Stimulated activated CD8-positive, alpha-beta memory T cell treated with anti-CD3 and anti-CD28 coated beads, Interleukin-4, amount 100 ng/mL, for 4 hours (primary cell): ENCODE data around the gene TNC.

Experiments used
- DNase-seq, 2 donors: peaks; one replicate each; pipeline ENCODE4 v3.0.0-alpha.2; 2020; ENCODE audit warnings: low read depth in 2 of 2, low spot score in 1 of 2

The TNC gene

GRCh38 chr9:115058175-115058574 is 59.8 kb downstream of the TNC start:
- DNase-seq: no peak

- no peak for DNase-seq
These were observed 60.4 kb downstream of the TNC start for GRCh38 chr9:115057559-115057958.

- DNase-seq: no peak
These were observed 67.9 kb downstream of the TNC start for GRCh38 chr9:115050002-115050490.

GRCh38 chr9:115046824-115047223 is 71.1 kb downstream of the TNC start:
- DNase-seq: no peak

- no peak for DNase-seq
These were observed 71.8 kb downstream of the TNC start for GRCh38 chr9:115046199-115046598.

- DNase-seq: no peak
These were observed 74.3 kb downstream of the TNC start for GRCh38 chr9:115043632-115044031.

- no peak for DNase-seq
These were observed 75.0 kb downstream of the TNC start for GRCh38 chr9:115042781-115043509.

GRCh38 chr9:115039516-115040120 is 78.3 kb downstream of the TNC start:
- no peak for DNase-seq

- no peak for DNase-seq
These were observed 79.8 kb downstream of the TNC start for GRCh38 chr9:115038178-115038577.

GRCh38 chr9:115036691-115037090 is 81.3 kb downstream of the TNC start:
- no peak for DNase-seq

- no peak for DNase-seq
These were observed 81.9 kb downstream of the TNC start for GRCh38 chr9:115035841-115036612.

GRCh38 chr9:115034801-115035200 is 83.2 kb downstream of the TNC start:
- no peak for DNase-seq

- DNase-seq: no peak
These were observed 84.2 kb downstream of the TNC start for GRCh38 chr9:115033800-115034199.

- no peak for DNase-seq
These were observed 85.7 kb downstream of the TNC start for GRCh38 chr9:115032296-115032695.

GRCh38 chr9:115030006-115030405 is 88.0 kb downstream of the TNC start:
- no peak for DNase-seq

GRCh38 chr9:115025721-115026120 is 92.2 kb downstream of the TNC start:
- DNase-seq: no peak

GRCh38 chr9:115024925-115025535 is 92.9 kb downstream of the TNC start:
- no peak for DNase-seq

GRCh38 chr9:115022760-115023434 is 95.1 kb downstream of the TNC start:
- DNase-seq: no peak

GRCh38 chr9:115018547-115019435 is 99.2 kb downstream of the TNC start:
- no peak for DNase-seq

GRCh38 chr9:115016344-115016743 is 101.6 kb downstream of the TNC start:
- no peak for DNase-seq
